ENCODE data around the gene POMT1. TPM values are rescaled to one million over a fixed set of nuclear protein-coding genes. Genes with fewer than 3 reads are reported as not detected.

Gene POMT1
- total RNA-seq, 1 donor from 2014 or later = 29.3 TPM

DNA sequence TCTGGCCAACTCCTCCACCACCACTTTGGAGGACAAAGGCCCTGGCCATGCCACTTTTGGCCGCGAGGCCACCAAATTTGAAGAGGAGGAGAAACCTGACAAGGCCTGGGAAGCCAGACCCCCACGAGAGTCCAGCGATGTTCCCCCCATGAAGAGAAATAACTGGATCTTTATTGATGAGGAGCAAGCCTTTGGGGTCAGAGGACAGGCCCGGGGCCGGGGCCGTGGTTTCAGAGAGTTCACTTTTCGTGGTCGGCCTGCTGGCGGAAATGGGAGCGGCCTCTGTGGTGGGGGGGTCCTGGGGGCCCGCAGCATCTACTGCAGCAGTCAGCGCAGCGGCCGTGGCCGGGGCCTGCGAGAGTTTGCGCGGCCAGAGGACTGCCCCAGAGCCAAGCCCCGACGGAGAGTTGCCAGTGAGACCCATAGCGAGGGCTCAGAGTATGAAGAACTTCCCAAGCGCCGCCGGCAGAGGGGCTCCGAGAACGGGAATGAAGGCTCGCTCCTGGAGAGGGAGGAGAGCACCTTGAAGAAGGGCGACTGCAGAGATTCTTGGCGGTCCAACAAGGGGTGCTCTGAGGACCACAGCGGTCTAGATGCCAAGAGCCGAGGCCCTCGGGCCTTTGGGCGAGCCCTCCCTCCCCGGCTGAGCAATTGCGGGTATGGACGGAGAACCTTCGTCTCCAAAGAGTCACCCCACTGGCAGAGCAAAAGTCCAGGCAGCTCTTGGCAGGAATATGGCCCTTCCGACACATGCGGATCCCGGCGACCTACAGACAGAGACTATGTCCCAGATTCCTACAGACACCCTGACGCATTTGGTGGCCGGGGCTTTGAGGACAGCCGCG is 27.4 kb upstream of the POMT1 start:
- TF ChIP-seq, protein P1, sequence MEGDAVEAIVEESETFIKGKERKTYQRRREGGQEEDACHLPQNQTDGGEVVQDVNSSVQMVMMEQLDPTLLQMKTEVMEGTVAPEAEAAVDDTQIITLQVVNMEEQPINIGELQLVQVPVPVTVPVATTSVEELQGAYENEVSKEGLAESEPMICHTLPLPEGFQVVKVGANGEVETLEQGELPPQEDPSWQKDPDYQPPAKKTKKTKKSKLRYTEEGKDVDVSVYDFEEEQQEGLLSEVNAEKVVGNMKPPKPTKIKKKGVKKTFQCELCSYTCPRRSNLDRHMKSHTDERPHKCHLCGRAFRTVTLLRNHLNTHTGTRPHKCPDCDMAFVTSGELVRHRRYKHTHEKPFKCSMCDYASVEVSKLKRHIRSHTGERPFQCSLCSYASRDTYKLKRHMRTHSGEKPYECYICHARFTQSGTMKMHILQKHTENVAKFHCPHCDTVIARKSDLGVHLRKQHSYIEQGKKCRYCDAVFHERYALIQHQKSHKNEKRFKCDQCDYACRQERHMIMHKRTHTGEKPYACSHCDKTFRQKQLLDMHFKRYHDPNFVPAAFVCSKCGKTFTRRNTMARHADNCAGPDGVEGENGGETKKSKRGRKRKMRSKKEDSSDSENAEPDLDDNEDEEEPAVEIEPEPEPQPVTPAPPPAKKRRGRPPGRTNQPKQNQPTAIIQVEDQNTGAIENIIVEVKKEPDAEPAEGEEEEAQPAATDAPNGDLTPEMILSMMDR (IDR thresholded peaks at IDR 0.05; ENCODE audit: insufficient read depth, low read length, poor library complexity, severe bottlenecking) = no peak
- no peaks in the 10 kb centered on the region for H3K27me3 ChIP-seq (ENCODE audit: control insufficient read depth, insufficient read depth, low read length)
- H3K4me3 ChIP-seq (ENCODE audit: low read depth, low read length) = no peak overlapping the region
- H3K36me3 ChIP-seq (ENCODE audit: control insufficient read depth, insufficient read depth, low read length) = peaks cover 14% of the 10 kb centered on the region
- no peak for DNase-seq (ENCODE audit: low read depth)

DNA sequence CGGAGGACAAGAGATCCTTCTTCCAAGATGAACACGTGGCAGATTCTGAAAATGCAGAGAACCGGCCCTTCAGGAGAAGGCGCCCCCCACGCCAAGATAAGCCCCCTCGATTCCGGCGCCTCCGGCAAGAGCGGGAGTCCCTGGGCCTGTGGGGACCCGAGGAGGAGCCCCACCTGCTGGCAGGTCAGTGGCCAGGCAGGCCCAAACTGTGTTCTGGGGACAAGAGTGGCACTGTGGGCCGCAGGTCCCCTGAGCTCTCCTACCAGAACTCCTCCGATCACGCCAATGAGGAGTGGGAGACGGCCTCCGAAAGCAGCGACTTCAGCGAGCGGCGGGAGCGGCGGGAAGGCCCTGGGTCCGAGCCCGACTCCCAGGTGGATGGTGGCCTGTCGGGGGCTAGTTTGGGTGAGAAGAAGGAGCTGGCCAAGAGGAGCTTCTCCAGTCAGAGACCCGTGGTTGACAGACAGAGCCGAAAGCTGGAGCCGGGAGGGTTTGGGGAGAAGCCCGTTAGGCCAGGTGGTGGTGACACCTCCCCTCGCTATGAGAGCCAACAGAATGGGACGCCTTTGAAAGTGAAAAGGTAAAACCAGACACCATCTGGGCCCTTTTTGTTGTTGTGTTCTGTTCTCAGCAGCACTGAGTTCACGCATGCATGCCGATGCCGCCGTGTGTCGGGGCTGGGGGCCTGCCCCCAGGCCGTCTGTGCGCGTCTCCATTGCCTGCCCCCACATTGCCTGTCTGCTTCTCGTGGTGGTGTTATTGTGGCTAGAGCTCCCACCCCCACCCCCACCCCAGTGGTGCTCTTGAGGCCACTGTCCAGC is 26.6 kb upstream of the POMT1 start:
- TF ChIP-seq, protein P1 (IDR thresholded peaks at IDR 0.05; ENCODE audit: insufficient read depth, low read length, poor library complexity, severe bottlenecking) = peak; percentile 44
- no peak for DNase-seq (ENCODE audit: low read depth)
- H3K36me3 ChIP-seq (ENCODE audit: control insufficient read depth, insufficient read depth, low read length) = peaks cover 14% of the 10 kb centered on the region
- no peak overlapping the region for H3K4me3 ChIP-seq (ENCODE audit: low read depth, low read length)
- H3K27me3 ChIP-seq (ENCODE audit: control insufficient read depth, insufficient read depth, low read length) = no peaks in the 10 kb centered on the region

DNA sequence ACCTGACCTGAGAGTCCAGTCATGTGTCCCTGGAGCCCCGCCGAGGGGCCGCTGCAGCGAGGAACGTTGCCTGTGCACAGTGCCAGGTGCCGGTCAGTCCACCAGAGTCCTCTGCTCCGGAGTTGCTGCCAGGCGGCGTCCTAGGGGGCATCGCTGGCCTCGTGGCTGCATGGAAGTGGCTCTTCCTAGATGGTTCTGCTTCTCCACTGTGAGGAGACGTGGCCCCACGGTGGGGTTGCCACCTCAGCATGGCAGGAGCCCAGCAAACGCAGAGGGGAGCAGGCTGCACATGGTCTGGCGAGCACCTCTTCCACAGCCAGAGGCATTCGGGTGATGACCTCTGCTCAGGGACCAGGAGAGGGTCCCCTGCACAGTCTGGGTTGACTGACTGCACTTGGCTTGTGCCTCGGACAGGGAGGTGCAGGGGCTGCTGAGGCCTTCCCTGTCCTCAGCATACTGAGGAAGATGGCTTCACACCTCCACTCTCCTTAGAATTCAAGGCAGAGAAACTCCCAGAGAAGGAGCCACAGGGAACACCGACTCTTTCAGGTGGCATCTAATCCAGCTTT is 25.9 kb upstream of the POMT1 start:
- no peak for DNase-seq (ENCODE audit: low read depth)
- Histone ChIP-seq H3K27me3 (ENCODE audit: control insufficient read depth, insufficient read depth, low read length) (no peaks in the 10 kb centered on the region), H3K36me3 (ENCODE audit: control insufficient read depth, insufficient read depth, low read length) (peaks cover 18% of the 10 kb centered on the region), H3K4me3 (ENCODE audit: low read depth, low read length) (no peak overlapping the region)
- TF ChIP-seq, protein P1 (IDR thresholded peaks at IDR 0.05; ENCODE audit: insufficient read depth, low read length, poor library complexity, severe bottlenecking) = no peak

DNA sequence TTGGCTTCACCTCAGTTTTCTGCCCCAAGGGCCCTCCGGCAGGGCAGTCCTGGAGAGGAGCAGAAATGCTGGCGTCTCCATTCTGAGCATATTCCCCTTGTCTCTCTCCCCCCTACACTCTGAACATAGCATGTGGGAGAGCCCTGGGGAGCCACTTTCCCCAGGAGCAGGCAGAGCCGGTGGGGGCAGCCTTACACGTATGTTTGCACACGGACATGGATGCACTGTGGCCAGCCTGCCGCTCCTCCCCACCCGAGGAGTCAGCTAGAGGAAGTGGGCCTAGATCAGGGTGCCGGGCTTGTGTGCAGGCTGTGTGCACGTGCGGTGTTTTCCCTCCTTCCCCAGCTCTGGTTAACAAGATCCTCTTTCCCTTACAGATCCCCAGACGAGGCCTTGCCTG is 25.4 kb upstream of the POMT1 start:
- Histone ChIP-seq H3K4me3 (ENCODE audit: low read depth, low read length) (no peak overlapping the region), H3K36me3 (ENCODE audit: control insufficient read depth, insufficient read depth, low read length) (peaks cover 21% of the 10 kb centered on the region), H3K27me3 (ENCODE audit: control insufficient read depth, insufficient read depth, low read length) (no peaks in the 10 kb centered on the region)
- DNase-seq (ENCODE audit: low read depth) = no peak
- TF ChIP-seq, protein P1 (IDR thresholded peaks at IDR 0.05; ENCODE audit: insufficient read depth, low read length, poor library complexity, severe bottlenecking) = no peak

DNA sequence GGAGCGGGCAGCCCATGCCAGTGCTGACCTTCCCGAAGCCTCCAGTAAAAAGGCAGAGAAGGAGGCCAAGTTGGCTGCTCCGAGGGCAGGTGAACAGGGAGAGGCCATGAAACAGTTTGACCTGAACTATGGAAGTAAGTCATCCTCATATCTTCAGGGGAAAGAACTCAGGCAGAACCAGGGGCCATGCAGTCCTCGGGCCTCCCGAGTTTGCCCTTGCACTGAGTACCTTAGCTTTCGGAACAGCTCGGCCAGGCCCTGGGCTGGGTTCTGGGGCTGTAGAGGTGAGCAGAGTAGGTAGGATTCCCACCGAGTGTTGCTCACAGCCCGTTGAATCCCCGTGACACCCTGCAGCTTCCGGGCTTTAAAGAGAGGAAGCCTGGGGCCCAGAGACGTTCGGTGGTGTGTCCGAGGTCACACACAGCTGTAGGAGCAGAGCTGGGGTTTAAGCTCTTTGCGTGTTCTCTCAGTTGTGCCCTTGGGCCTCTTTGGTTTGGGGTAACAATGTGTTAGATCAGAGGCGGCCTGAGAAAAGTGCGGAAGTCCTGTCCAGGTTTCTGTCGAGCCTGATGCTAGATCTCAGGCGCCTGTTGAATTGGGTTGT is 24.8 kb upstream of the POMT1 start:
- DNase-seq (ENCODE audit: low read depth) = no peak
- Histone ChIP-seq H3K36me3 (ENCODE audit: control insufficient read depth, insufficient read depth, low read length) (peaks cover 21% of the 10 kb centered on the region), H3K27me3 (ENCODE audit: control insufficient read depth, insufficient read depth, low read length) (no peaks in the 10 kb centered on the region), H3K4me3 (ENCODE audit: low read depth, low read length) (no peak overlapping the region)
- TF ChIP-seq, protein P1 (IDR thresholded peaks at IDR 0.05; ENCODE audit: insufficient read depth, low read length, poor library complexity, severe bottlenecking) = no peak
